Measurements from ENCODE around the gene DACT3.

GRCh38 chr19:46660551-46661019, 397 bp downstream of the DACT3 start:
- TF ChIP-seq GATA2 (IDR thresholded peaks at IDR 0.05; ENCODE audit: low read depth, low read length) (no peak), GATA3 (IDR thresholded peaks at IDR 0.05; ENCODE audit: low read depth, low read length) (no peak)

Measured in SH-SY5Y (cell line).